Calu3 (cell line): ENCODE results near the gene CREBRF. TPM values are rescaled to one million over a fixed set of nuclear protein-coding genes. Genes with fewer than 3 reads are reported as not detected.

ENCODE experiments used
- Bru-seq: library from RNA; stranded (reverse); fragments of 400-500 nt; gene quantifications from one replicate; lab custom pipeline; 2021; lab: Mats Ljungman, UMichigan
- BruChase-seq, 2 experiments: library from RNA; stranded (reverse); fragments of 400-500 nt; gene quantifications; one replicate each; lab custom pipeline; 2021; lab: Mats Ljungman, UMichigan
- BruUV-seq: library from RNA; stranded (reverse); fragments of 400-500 nt; replicated peaks from 2 replicates; lab custom pipeline; 2021; lab: Mats Ljungman, UMichigan
- CTCF ChIA-PET: fragments of 300-600 bp; sonication (Branson Sonifier 250); formaldehyde crosslinking; loops from one replicate; lab custom pipeline; 2022; ENCODE audit warnings: antibody characterized with exemption; lab: Charles Lee
- DNase-seq: peaks from one replicate; pipeline ENCODE4 v3.0.0; 2022
- H3K27ac Mint-ChIP-seq: one replicate; pipeline ENCODE4 v1.8.0; 2022; ENCODE audit warnings: mixed read lengths; ENCODE audit not compliant: unreplicated experiment
- H3K27me3 Mint-ChIP-seq: one replicate; pipeline ENCODE4 v1.8.0; 2022; ENCODE audit warnings: mixed read lengths; ENCODE audit not compliant: unreplicated experiment
- H3K36me3 Mint-ChIP-seq: one replicate; pipeline ENCODE4 v1.8.0; 2022; ENCODE audit warnings: mild to moderate bottlenecking, moderate library complexity, mixed read lengths; ENCODE audit not compliant: insufficient read depth, unreplicated experiment
- H3K4me1 Mint-ChIP-seq: one replicate; pipeline ENCODE4 v1.8.0; 2022; ENCODE audit warnings: mild to moderate bottlenecking, low read depth, mixed read lengths; ENCODE audit not compliant: unreplicated experiment
- H3K4me3 Mint-ChIP-seq: one replicate; pipeline ENCODE4 v1.8.0; 2022; ENCODE audit warnings: mild to moderate bottlenecking, low read depth, moderate library complexity, mixed read lengths; ENCODE audit not compliant: unreplicated experiment
- H3K9me3 Mint-ChIP-seq: one replicate; pipeline ENCODE4 v1.8.0; 2022; ENCODE audit warnings: low read depth, mixed read lengths; ENCODE audit not compliant: unreplicated experiment
- intact Hi-C: fragments of 100-400 bp; cut with micrococcal nuclease; formaldehyde crosslinking; loops from one replicate; pipeline ENCODE4 v1.10.0; 2022; ENCODE audit not compliant: unreplicated experiment
- long read RNA-seq: library from polyadenylated mRNA; stranded (forward); transcript quantifications from one replicate; pipeline ENCODE4 v2.0.0, GENCODE V29; 2022
- total RNA-seq: library from RNA; stranded (reverse); gene quantifications from 2 replicates; pipeline ENCODE4 v1.2.3, GENCODE V29; 2022
- TF ChIP-seq, protein P1 (sequence below): fragments of 200-600 bp; IDR thresholded peaks from one replicate; pipeline ENCODE4 v1.8.0; 2022; ENCODE audit warnings: antibody characterized with exemption; ENCODE audit not compliant: unreplicated experiment

Gene CREBRF
- total RNA-seq, result 16.7 and 18.2 TPM in 2 replicates
- Bru-seq, nascent RNA, result percentile 70 among the genes with signal in this experiment
- BruChase-seq, experiment 1, labeled RNA remaining after a 6-hour chase, result percentile 63 among the genes with signal in this experiment
- BruChase-seq, experiment 2, labeled RNA remaining after a 2-hour chase, result percentile 69 among the genes with signal in this experiment
- long read RNA-seq, full-length matches to known transcripts, result 3 of 9 reads
- long read RNA-seq, partial matches to known transcripts, result 0 of 9 reads
- long read RNA-seq, other reads (novel, unspliced or antisense), result 6 of 9 reads

DNA sequence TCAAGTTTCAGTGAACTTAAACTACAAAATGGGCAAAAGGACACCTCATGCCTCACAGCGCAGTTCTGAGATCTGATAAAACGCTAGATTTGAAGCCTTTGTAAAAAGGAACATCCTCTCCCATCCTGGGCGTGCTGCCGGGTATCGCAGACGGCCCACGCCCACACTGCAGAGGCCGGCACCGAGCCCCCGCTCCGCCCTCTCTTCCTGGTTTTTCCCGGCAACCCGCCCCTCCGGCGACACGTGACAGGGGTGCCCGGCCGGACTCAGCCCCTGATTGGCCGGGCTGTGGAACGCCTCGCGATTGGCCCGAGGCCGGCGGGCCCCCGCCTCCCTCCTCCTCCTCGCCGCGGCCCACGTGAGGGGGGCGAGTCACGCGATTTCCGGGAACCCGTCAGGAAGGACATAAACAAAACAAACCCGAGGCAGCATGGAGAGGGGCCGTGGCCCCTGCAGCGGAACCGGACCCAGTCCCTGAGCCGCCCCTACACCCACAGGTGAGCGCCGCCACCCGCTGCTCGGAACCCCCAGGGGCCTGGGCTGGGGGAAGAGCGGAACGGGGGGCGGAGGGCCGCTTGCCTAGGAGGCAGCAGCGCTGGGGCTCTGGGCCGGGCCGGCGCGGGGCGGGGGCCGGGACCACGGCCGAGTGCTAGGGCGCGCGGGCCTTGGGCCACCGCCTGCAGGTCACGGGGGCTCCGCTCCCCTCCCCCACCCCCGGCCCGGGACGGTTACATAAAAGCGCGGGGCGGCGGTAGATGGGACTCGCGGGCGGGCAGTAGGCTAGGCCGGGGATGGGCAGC, at the start of gene CREBRF:
TSS of gene CREBRF (plus strand) at position 370 of the 800 bp plus-strand sequence. CDS start 24,424 bp downstream, outside the sequence.
- H3K27ac Mint-ChIP-seq, result peak within 1 kb of the TSS; percentile 92

GRCh38 chr5:173010021-173010420, 46.1 kb upstream of the CREBRF start:
- Mint-ChIP-seq H3K27me3 (no peaks in the 10 kb centered on the region), H3K36me3 (peaks cover 14% of the 10 kb centered on the region), H3K27ac (peak overlapping the region; percentile 30), H3K4me1 (peaks cover 15% of the 10 kb centered on the region), H3K9me3 (no peaks in the 10 kb centered on the region), H3K4me3 (no peak overlapping the region)
- no peak for DNase-seq
- TF ChIP-seq, protein P1, sequence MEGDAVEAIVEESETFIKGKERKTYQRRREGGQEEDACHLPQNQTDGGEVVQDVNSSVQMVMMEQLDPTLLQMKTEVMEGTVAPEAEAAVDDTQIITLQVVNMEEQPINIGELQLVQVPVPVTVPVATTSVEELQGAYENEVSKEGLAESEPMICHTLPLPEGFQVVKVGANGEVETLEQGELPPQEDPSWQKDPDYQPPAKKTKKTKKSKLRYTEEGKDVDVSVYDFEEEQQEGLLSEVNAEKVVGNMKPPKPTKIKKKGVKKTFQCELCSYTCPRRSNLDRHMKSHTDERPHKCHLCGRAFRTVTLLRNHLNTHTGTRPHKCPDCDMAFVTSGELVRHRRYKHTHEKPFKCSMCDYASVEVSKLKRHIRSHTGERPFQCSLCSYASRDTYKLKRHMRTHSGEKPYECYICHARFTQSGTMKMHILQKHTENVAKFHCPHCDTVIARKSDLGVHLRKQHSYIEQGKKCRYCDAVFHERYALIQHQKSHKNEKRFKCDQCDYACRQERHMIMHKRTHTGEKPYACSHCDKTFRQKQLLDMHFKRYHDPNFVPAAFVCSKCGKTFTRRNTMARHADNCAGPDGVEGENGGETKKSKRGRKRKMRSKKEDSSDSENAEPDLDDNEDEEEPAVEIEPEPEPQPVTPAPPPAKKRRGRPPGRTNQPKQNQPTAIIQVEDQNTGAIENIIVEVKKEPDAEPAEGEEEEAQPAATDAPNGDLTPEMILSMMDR, result no peak
- intact Hi-C loops, result no loop called here
- CTCF ChIA-PET, result interaction anchor here (1.1 to 2.2 kb wide), 2 partner anchors 26 to 47 kb away, joined by 3 to 8 read pairs; partner anchors contain the start of gene ATP6V0E1
- no TSS peak for BruUV-seq

More for the DNA sequence above, at the start of gene CREBRF:
- peak within 1 kb of the TSS; percentile 98 for H3K4me3 Mint-ChIP-seq
- DNase-seq, result peak; percentile 99
- no TSS peak for BruUV-seq
- H3K4me1 Mint-ChIP-seq, result peaks cover 33% of the 10 kb centered on the region
- TF ChIP-seq, protein P1, result no peak
- intact Hi-C loops, result loop anchor here (2.0 kb wide), 1 partner anchor 39 kb away; no protein-coding TSS in a partner anchor
- no peaks in the 10 kb centered on the region for H3K27me3 Mint-ChIP-seq
- CTCF ChIA-PET, result interaction anchor here (1.3 to 1.7 kb wide), 6 partner anchors 21 to 78 kb away, joined by 3 to 25 read pairs (median 6); partner anchors contain the start of gene ATP6V0E1
- no peaks in the 10 kb centered on the region for H3K9me3 Mint-ChIP-seq
- peaks cover 31% of the 10 kb centered on the region for H3K36me3 Mint-ChIP-seq

DNA sequence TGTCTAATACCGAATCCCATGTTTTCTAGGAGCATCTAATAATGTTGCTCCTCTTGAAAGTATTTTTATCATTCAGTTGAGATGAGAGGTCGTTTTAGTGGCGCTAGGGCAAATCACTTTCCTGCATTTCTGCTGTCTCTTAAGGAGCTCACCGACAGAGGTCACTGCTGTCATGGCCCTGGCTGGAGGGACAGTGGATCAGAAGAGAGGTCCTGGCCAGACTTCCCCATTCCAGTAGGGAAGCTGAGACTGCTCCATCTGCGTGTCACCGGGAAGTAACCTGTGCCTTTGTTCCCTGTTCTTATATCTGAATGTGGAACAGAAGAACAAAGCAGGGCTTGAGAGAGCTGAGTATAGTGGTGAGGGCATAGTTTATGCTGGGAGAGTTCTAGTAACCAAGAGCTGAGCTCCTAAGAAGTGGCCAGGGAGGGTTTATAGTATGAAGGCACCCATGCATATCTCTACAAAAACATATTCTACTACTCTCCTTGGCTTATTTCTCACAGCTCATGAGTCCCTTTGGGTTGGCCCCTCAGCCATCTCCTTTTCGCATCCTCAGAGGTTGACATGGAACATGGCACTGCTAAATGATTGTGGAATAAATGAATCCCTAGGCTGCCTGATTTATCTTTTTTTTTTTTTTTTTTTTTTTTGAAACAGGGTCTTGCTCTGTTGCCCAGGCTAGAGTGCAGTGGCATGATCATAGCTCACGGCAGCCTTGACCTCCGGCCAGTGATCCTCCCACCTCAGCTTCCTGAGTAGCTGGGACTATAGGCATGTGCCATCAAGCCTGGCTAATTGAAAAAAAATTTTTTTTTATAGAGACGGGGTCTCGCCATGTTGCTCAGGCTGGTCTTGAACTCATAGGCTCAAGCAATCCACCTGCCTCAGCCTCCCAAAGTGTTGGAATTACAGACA, 45.3 kb upstream of the CREBRF start:
- no TSS peak for BruUV-seq
- no peak overlapping the region for H3K4me3 Mint-ChIP-seq
- peak; percentile 29 for DNase-seq
- TF ChIP-seq, protein P1, result no peak
- H3K27ac Mint-ChIP-seq, result peak overlapping the region; percentile 48
- intact Hi-C loops, result no loop called here
- peaks cover 19% of the 10 kb centered on the region for H3K4me1 Mint-ChIP-seq
- no peaks in the 10 kb centered on the region for H3K27me3 Mint-ChIP-seq
- no peaks in the 10 kb centered on the region for H3K9me3 Mint-ChIP-seq
- peaks cover 14% of the 10 kb centered on the region for H3K36me3 Mint-ChIP-seq
- CTCF ChIA-PET, result interaction anchor here (0.6 to 2.2 kb wide), 5 partner anchors 27 to 974 kb away, joined by 3 to 8 read pairs (median 4); partner anchors contain the start of gene ATP6V0E1
